Osteocyte (in vitro differentiated cells): ENCODE measurements around the gene SELPLG. TPM values are rescaled to one million over a fixed set of nuclear protein-coding genes. Genes with fewer than 3 reads are reported as not detected.
A peak's percentile ranks its signal among the peaks of the same experiment; 100 is the strongest.
"Not testable (repeated sequence)": the region's sequence is repeated elsewhere in the genome, so short reads cannot be mapped to it uniquely, and the experiment has no call there.

ENCODE experiments used
- DNase-seq: peaks from one replicate; pipeline ENCODE4 v3.0.0; 2021; ENCODE audit warnings: mixed read lengths; ENCODE audit not compliant: unreplicated experiment; ENCODE audit errors: extremely low spot score
- H3K27ac Mint-ChIP-seq: one replicate; pipeline ENCODE4 v1.8.0; 2021; ENCODE audit warnings: mild to moderate bottlenecking, mixed read lengths; ENCODE audit not compliant: unreplicated experiment
- H3K27me3 Mint-ChIP-seq: one replicate; pipeline ENCODE4 v1.8.0; 2021; ENCODE audit warnings: mixed read lengths; ENCODE audit not compliant: unreplicated experiment
- H3K36me3 Mint-ChIP-seq: one replicate; pipeline ENCODE4 v1.8.0; 2021; ENCODE audit warnings: mixed read lengths; ENCODE audit not compliant: unreplicated experiment
- H3K4me1 Mint-ChIP-seq: one replicate; pipeline ENCODE4 v1.8.0; 2021; ENCODE audit warnings: mixed read lengths; ENCODE audit not compliant: unreplicated experiment
- H3K4me3 Mint-ChIP-seq: one replicate; pipeline ENCODE4 v1.8.0; 2021; ENCODE audit warnings: mild to moderate bottlenecking, moderate library complexity, mixed read lengths; ENCODE audit not compliant: unreplicated experiment
- H3K9me3 Mint-ChIP-seq: one replicate; pipeline ENCODE4 v1.8.0; 2021; ENCODE audit warnings: mixed read lengths; ENCODE audit not compliant: unreplicated experiment
- total RNA-seq: library from RNA; stranded (reverse); gene quantifications from 2 replicates; pipeline ENCODE4 v1.2.1, GENCODE V29; 2021
- TF ChIP-seq, protein P1 (sequence below): fragments of 200-600 bp; sonication (generic); IDR thresholded peaks from 2 replicates; pipeline ENCODE4 v1.5.0; 2021; ENCODE audit warnings: antibody characterized with exemption, mild to moderate bottlenecking, moderate library complexity

SELPLG gene
- total RNA-seq, 1 donor from 2014 or later: 0.59 TPM

GRCh38 chr12:108633081-108633533, 587 bp downstream of the SELPLG start:
- no peak overlapping the region for H3K4me3 Mint-ChIP-seq
- peak overlapping the region; percentile 11 for H3K27ac Mint-ChIP-seq
- peaks cover 57% of the 10 kb centered on the region for H3K4me1 Mint-ChIP-seq
- no peaks in the 10 kb centered on the region for H3K36me3 Mint-ChIP-seq
- no peaks in the 10 kb centered on the region for H3K27me3 Mint-ChIP-seq
- no peak for DNase-seq
- H3K9me3 Mint-ChIP-seq: no peaks in the 10 kb centered on the region
- TF ChIP-seq, protein P1, sequence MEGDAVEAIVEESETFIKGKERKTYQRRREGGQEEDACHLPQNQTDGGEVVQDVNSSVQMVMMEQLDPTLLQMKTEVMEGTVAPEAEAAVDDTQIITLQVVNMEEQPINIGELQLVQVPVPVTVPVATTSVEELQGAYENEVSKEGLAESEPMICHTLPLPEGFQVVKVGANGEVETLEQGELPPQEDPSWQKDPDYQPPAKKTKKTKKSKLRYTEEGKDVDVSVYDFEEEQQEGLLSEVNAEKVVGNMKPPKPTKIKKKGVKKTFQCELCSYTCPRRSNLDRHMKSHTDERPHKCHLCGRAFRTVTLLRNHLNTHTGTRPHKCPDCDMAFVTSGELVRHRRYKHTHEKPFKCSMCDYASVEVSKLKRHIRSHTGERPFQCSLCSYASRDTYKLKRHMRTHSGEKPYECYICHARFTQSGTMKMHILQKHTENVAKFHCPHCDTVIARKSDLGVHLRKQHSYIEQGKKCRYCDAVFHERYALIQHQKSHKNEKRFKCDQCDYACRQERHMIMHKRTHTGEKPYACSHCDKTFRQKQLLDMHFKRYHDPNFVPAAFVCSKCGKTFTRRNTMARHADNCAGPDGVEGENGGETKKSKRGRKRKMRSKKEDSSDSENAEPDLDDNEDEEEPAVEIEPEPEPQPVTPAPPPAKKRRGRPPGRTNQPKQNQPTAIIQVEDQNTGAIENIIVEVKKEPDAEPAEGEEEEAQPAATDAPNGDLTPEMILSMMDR: no peak

- not testable (repeated sequence) for DNase-seq, H3K27me3 Mint-ChIP-seq, H3K9me3 Mint-ChIP-seq, H3K4me3 Mint-ChIP-seq, H3K36me3 Mint-ChIP-seq
- peak overlapping the region; percentile 77 for H3K27ac Mint-ChIP-seq
- peaks cover 53% of the 10 kb centered on the region for H3K4me1 Mint-ChIP-seq
Observed at GRCh38 chr12:108631261-108631660, 2.4 kb downstream of the SELPLG start.

GRCh38 chr12:108630481-108631207, 3.0 kb downstream of the SELPLG start:
- TF ChIP-seq, protein P1: no peak
- Mint-ChIP-seq H3K4me3 (no peak overlapping the region), H3K27ac (peak overlapping the region; percentile 77), H3K36me3 (no peaks in the 10 kb centered on the region), H3K9me3 (no peaks in the 10 kb centered on the region), H3K4me1 (peaks cover 48% of the 10 kb centered on the region), H3K27me3 (no peaks in the 10 kb centered on the region)
- DNase-seq: no peak

- H3K4me1 Mint-ChIP-seq: peaks cover 48% of the 10 kb centered on the region
- no peaks in the 10 kb centered on the region for H3K36me3 Mint-ChIP-seq
- TF ChIP-seq, protein P1: no peak
- no peaks in the 10 kb centered on the region for H3K27me3 Mint-ChIP-seq
- no peaks in the 10 kb centered on the region for H3K9me3 Mint-ChIP-seq
- no peak for DNase-seq
- peak overlapping the region; percentile 77 for H3K27ac Mint-ChIP-seq
- H3K4me3 Mint-ChIP-seq: no peak overlapping the region
Observed at GRCh38 chr12:108629824-108630476, 3.7 kb downstream of the SELPLG start.

DNA sequence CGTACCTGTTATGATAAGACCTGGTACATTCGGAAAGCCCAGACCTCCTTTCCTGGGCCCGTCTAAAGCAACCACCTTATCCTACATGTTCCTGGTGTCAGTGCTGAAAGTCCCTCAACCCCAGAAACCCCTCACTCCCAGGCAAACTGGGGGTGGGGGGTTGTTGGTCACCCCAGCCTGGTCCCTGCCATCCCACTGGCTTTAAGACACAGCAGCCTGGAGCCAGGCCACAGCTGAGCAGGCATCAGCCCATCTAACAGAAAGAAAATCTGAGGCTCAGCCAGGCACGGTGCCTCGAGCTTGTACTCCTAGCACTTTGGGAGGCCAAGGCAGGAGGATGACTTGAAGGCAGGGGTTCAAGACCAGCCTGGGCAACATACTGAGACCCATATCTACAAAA, 4.5 kb downstream of the SELPLG start:
- Mint-ChIP-seq H3K9me3 (no peaks in the 10 kb centered on the region), H3K27ac (peak overlapping the region; percentile 56), H3K27me3 (no peaks in the 10 kb centered on the region), H3K4me1 (peaks cover 44% of the 10 kb centered on the region), H3K4me3 (no peak overlapping the region), H3K36me3 (no peaks in the 10 kb centered on the region)
- TF ChIP-seq, protein P1: no peak
- no peak for DNase-seq
